Adrenal gland (tissue), 12 donors: ENCODE results near the gene NFIB. TPM values are rescaled to one million over a fixed set of nuclear protein-coding genes. Genes with fewer than 3 reads are reported as not detected.

Experiments used
- DNase-seq, 7 donors: peaks; one replicate each; pipeline ENCODE4 v3.0.0-alpha.2; 2019 to 2020
- H3K27ac ChIP-seq, 5 donors: fragments of 200-600 bp; sonication (generic) in 4 of 5; 1 replicate in 3 of 5; 2 replicates in 2 of 5; pipeline versions ENCODE4 v1.5.1 to v1.8.0; 2016 to 2020; ENCODE audit warnings: mild to moderate bottlenecking in 1 of 5
- H3K27me3 ChIP-seq: fragments of 200-600 bp; 2 replicates; pipeline ENCODE4 v1.8.0; 2021
- H3K36me3 ChIP-seq, 2 donors: fragments of 200-600 bp; replicated peaks in 1 of 2; 1 replicate in 1 of 2; 2 replicates in 1 of 2; pipeline versions ENCODE4 v1.5.1 to v1.8.0; 2018 to 2022
- H3K4me1 ChIP-seq, 2 donors: fragments of 200-600 bp; replicated peaks in 1 of 2; 1 replicate in 1 of 2; 2 replicates in 1 of 2; pipeline versions ENCODE4 v1.5.1 to v1.8.0; 2018 to 2021
- H3K4me3 ChIP-seq, 4 donors: fragments of 200-600 bp; sonication (generic) in 3 of 4; one replicate each; pipeline ENCODE4 v1.5.1; 2016 to 2018
- H3K9me3 ChIP-seq, 3 donors: fragments of 200-600 bp; sonication (generic) in 1 of 3; replicated peaks in 1 of 3; 1 replicate in 2 of 3; 2 replicates in 1 of 3; pipeline versions ENCODE4 v1.5.1 to v1.8.0; 2016 to 2021
- POLR2A ChIP-seq, 2 donors: fragments of 450-650 bp; IDR thresholded peaks; one replicate each; pipeline ENCODE4 v1.6.1; 2017; ENCODE audit warnings: antibody characterized with exemption in 2 of 2, mild to moderate bottlenecking in 2 of 2, moderate library complexity in 1 of 2
- WGBS, 4 donors: extraction: QIAGEN DNeasy Blood & Tissue Kit in 2 of 4; methylation state at CpG; one replicate each; pipeline versions ENCODE4 v1.1.5 to v1.1.7; 2013 to 2017; 5-methylcytosine and 5-hydroxymethylcytosine counted together
- intact Hi-C, 2 donors: fragments of 100-400 bp; cut with DNase I; formaldehyde crosslinking; loops; one replicate each; pipeline versions ENCODE4 v1.14.1 to v1.15.0; 2022 to 2023
- polyA plus RNA-seq, 3 donors: library from polyadenylated mRNA; stranded (reverse); fragments of 200-250 nt in 2 of 3; fragments of 350-450 nt in 1 of 3; fragmentation: Illumina TruSeq in 1 of 3; extraction: RNeasy Lipid Tissue Mini Kit (QIAGEN cat#74804) in 1 of 3; gene quantifications; one replicate each; pipeline ENCODE4 v1.2.3, GENCODE V29; 2013 to 2014
- total RNA-seq, 9 donors: library from RNA; depleted of rRNA in 4 of 9; stranded (reverse); fragments of >200 nt in 4 of 9; fragments of 120-200 nt in 1 of 9; fragmentation: NEBNext Ultra II Directional in 1 of 9; extraction: Animal tissue kit (Norgen Biotek cat#: 25700) in 1 of 9; gene quantifications; one replicate each; pipeline versions ENCODE4 v1.1.0 to v1.2.4, GENCODE V29; 2013 to 2023
- TF ChIP-seq, protein P1 (sequence below), 6 experiments: fragments of 450-650 bp in 4 of 6; fragments of 200-600 bp in 2 of 6; sonication (generic) in 1 of 6; IDR thresholded peaks; 1 replicate in 5 of 6; 2 replicates in 1 of 6; pipeline versions ENCODE4 v1.5.1 to v1.8.0; 2016 to 2021; ENCODE audit warnings: antibody characterized with exemption in 6 of 6, mild to moderate bottlenecking in 2 of 6, moderate library complexity in 1 of 6
- donor health status: healthy with polysubstance abuse.
- donor health status: Bipolar disorder and iron deficiency.
- donor health status: DM: yes; HTN: yes; CAD: no.
- donor health status: DM: no; HTN: no; CAD: no.
- donor health status: DM: no; HTN: no; CAD: no.
- donor health status: DM: yes; HTN: yes; CAD: no.

The NFIB gene
- total and polyA plus RNA-seq, 12 donors: 10.9 to 84.1 (median 43.0) TPM

GRCh38 chr9:14249527-14249926, 64.4 kb downstream of the NFIB start:
- H3K36me3 ChIP-seq: no peaks in the 10 kb centered on the region
- H3K4me1 ChIP-seq: peaks cover 12 to 24% of the 10 kb centered on the region in 2 donors
- H3K4me3 ChIP-seq: no peak overlapping the region
- WGBS, 4 donors: 88 to 95% (median 92%) methylated on average over 2 of the region's 2 CpGs
- DNase-seq: no peak
- H3K27me3 ChIP-seq: no peaks in the 10 kb centered on the region
- TF ChIP-seq, protein P1, sequence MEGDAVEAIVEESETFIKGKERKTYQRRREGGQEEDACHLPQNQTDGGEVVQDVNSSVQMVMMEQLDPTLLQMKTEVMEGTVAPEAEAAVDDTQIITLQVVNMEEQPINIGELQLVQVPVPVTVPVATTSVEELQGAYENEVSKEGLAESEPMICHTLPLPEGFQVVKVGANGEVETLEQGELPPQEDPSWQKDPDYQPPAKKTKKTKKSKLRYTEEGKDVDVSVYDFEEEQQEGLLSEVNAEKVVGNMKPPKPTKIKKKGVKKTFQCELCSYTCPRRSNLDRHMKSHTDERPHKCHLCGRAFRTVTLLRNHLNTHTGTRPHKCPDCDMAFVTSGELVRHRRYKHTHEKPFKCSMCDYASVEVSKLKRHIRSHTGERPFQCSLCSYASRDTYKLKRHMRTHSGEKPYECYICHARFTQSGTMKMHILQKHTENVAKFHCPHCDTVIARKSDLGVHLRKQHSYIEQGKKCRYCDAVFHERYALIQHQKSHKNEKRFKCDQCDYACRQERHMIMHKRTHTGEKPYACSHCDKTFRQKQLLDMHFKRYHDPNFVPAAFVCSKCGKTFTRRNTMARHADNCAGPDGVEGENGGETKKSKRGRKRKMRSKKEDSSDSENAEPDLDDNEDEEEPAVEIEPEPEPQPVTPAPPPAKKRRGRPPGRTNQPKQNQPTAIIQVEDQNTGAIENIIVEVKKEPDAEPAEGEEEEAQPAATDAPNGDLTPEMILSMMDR (IDR thresholded peaks at IDR 0.05): no peak
- TF ChIP-seq POLR2A (IDR thresholded peaks at IDR 0.05): no peak
- no peak overlapping the region for H3K27ac ChIP-seq
- intact Hi-C loops: no loop called here
- no peaks in the 10 kb centered on the region for H3K9me3 ChIP-seq

DNA sequence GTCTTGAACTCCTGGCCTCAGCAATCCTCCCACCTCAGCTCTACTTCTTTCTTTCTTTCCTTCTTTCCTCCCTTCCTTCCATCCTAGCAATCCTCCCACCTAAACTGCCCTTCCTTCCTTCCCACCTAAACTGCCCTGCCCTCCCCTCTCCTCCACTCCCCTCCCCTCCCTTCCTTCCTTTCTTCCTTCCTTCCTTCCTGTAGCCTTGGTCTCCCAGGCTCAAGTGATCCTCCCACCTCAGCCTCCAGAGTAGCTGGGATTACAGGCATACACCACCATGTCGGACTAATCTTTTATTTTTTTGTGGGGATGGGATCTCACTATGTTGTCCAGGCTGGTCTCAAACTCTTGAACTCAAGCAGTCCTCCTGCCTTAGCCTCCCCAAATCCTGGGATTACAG, 65.8 kb downstream of the NFIB start:
- no peaks in the 10 kb centered on the region for H3K27me3 ChIP-seq
- H3K36me3 ChIP-seq: no peaks in the 10 kb centered on the region
- no peak overlapping the region for H3K4me3 ChIP-seq
- no peak for DNase-seq
- TF ChIP-seq, protein P1 (IDR thresholded peaks at IDR 0.05): no peak
- TF ChIP-seq POLR2A (IDR thresholded peaks at IDR 0.05): no peak
- no peak overlapping the region for H3K27ac ChIP-seq
- intact Hi-C loops: no loop called here
- H3K9me3 ChIP-seq: no peaks in the 10 kb centered on the region
- H3K4me1 ChIP-seq: peaks cover 12 to 24% of the 10 kb centered on the region in 2 donors
- 91 to 100% (median 96%) methylated on average over 1 of the region's 1 CpG for WGBS, 4 donors

DNA sequence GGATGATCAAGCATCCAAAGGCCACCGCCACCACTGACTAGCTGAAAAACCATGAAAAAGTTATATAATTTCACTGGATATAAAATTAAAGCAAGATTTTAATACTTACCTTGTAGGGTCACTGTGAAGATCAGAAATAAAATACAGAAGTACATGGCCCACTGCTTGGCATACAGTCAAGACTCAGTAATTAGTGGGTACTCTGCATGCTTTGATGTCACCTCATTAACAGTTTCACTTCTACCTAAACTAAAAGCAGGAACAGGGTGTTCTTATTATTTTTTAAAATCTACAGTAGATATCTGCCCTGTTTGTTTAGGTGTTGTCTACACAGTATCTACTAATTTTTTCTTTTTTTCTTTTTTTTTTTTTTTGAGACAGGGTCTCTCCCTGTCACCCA, 66.4 kb downstream of the NFIB start:
- Histone ChIP-seq H3K36me3 (no peaks in the 10 kb centered on the region), H3K9me3 (no peaks in the 10 kb centered on the region), H3K27ac (no peak overlapping the region), H3K4me3 (no peak overlapping the region), H3K4me1 (peaks cover 12 to 23% of the 10 kb centered on the region in 2 donors), H3K27me3 (no peaks in the 10 kb centered on the region)
- no peak for TF ChIP-seq POLR2A (IDR thresholded peaks at IDR 0.05)
- TF ChIP-seq, protein P1 (IDR thresholded peaks at IDR 0.05): no peak
- 89 to 97% (median 94%) methylated on average over 1 of the region's 1 CpG for WGBS, 4 donors
- intact Hi-C loops: no loop called here
- DNase-seq: no peak

- Histone ChIP-seq H3K4me1 (peaks cover 14 to 17% of the 10 kb centered on the region in 2 donors), H3K27ac (no peak overlapping the region), H3K4me3 (no peak overlapping the region), H3K36me3 (no peaks in the 10 kb centered on the region), H3K27me3 (no peaks in the 10 kb centered on the region), H3K9me3 (no peaks in the 10 kb centered on the region)
- intact Hi-C loops: no loop called here
- TF ChIP-seq POLR2A (IDR thresholded peaks at IDR 0.05): no peak
- TF ChIP-seq, protein P1 (IDR thresholded peaks at IDR 0.05): no peak
- DNase-seq: no peak
- WGBS, 4 donors: 77 to 84% (median 80%) methylated on average over 1 of the region's 1 CpG
Measured at GRCh38 chr9:14246951-14247350, 67.0 kb downstream of the NFIB start.
